Measurements from ENCODE around the gene FBXL14.
A peak's percentile ranks its signal among the peaks of the same experiment; 100 is the strongest.

The FBXL14 gene

DNA sequence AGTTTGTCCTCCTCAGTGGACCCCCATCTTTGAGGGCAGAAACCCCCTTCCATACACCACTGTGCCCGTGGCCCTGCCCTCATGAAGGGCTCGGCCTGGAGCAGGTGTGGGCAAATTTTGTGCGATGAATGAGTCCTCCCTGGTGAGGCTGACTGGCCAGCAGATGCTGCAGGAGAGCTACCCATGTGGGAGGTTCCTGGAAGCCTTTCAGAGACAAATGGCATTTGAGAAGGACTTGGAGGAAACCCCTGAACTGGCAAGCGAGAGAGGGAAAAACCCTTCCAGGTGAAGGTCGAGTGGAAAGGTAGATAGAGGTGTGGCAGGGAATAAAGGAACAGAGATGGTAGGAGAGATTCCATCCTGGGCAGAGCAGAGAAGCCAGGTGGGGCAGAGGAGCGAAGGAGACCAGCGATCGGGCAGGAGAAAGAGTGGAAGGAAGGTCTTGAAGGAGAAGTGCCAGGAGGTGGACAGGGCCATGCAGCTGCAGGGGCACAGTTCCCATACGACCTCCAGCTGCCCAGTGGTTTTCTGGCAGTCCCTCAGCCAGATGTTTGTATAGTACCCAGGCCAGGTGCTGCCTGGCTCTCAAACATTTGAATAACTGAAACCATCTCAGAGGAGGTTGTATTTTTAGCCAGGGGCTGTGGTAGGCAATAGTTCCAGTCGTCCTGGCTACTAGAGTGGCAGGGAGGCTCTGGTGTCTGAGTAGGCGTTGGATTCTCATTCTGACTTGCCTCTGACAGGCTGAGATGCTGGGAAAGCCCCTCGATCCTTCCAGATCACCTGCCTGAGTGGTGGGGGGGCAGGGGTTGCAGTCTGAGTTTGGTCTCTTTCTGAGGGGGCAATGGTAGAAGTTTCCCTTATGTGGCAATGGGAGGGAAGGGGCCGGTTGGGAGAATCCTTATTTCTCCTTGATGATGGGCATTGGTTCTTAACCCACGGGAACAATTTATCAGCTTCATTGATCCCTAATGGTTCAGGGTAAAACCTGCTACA is 40.1 kb downstream of the FBXL14 start:
- TF ChIP-seq, protein P1, sequence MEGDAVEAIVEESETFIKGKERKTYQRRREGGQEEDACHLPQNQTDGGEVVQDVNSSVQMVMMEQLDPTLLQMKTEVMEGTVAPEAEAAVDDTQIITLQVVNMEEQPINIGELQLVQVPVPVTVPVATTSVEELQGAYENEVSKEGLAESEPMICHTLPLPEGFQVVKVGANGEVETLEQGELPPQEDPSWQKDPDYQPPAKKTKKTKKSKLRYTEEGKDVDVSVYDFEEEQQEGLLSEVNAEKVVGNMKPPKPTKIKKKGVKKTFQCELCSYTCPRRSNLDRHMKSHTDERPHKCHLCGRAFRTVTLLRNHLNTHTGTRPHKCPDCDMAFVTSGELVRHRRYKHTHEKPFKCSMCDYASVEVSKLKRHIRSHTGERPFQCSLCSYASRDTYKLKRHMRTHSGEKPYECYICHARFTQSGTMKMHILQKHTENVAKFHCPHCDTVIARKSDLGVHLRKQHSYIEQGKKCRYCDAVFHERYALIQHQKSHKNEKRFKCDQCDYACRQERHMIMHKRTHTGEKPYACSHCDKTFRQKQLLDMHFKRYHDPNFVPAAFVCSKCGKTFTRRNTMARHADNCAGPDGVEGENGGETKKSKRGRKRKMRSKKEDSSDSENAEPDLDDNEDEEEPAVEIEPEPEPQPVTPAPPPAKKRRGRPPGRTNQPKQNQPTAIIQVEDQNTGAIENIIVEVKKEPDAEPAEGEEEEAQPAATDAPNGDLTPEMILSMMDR (IDR thresholded peaks at IDR 0.05; ENCODE audit: low read depth, low read length), result no peak
- DNase-seq (ENCODE audit: extremely low read depth, low read depth), result no peak

DNA sequence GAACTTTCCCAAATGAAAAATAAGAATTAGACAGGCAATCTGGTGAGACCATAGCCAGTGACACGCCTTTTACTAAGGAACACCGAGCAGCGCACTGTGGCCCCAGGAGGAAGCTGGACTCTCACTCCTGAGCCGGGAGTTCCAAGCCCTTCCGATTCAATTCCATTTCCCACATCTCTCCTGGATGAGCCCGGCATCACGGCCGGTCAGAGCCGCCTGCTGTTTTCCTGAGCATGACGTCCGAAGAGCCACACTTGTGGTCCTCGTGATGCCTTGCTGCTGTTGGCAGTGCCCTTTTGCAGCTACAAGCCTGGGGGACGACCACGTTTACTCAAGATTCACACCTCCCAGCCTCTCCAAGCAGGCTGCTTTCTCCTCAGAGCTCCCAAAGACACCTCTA is 40.8 kb downstream of the FBXL14 start:
- TF ChIP-seq, protein P1 (IDR thresholded peaks at IDR 0.05; ENCODE audit: low read depth, low read length), result no peak
- no peak for DNase-seq (ENCODE audit: extremely low read depth, low read depth)

DNA sequence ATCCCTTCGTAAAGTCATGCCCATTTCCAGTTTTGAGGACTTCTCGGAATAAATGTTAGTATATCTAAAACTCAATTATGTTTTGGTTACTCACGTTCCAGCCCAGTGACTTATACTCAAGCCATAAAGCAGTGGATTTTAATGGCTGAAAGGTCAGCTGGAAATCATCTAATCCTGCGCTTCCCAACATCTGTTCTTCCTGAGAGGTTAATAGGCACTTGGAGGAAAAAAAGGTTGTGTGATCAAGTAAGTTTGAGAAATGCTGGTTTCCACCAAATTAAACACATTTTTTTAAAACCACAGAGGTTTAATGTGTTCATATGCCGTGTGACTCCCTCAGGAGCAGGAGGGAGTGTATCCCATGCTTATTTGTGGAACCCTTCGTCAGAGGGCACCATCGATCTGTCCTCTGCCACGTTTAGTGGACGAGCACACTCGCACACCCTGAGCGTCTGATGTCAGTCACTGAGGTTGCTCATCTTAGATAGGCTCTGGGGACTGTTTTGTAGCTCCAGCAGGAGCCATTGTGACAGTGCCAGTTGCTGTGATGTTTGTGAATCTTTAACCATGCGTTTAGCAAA is 41.4 kb downstream of the FBXL14 start:
- peak; percentile 86 for DNase-seq (ENCODE audit: extremely low read depth, low read depth)

DNA sequence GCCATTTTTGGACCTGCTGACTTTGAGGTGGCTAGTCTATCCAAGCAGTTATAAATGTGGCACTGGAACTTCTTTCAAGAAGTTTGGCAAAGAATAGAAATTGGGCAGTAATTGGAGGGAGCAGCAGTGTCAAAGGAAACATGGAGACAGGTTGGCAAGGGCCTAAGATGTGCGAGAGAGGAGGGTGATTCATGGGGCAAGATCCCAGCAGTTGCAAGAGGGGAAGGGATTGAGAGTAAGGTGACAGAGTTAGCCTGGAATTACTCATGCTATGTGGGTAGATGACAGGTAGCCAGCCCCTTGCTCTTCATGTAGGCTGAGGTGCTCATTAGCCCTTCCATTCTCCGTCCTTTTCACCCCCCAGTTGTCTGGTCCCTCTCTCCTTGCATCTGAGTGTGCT is 42.2 kb downstream of the FBXL14 start:
- DNase-seq (ENCODE audit: extremely low read depth, low read depth), result no peak
- TF ChIP-seq, protein P1 (IDR thresholded peaks at IDR 0.05; ENCODE audit: low read depth, low read length), result no peak

More for the DNA sequence above, 41.4 kb downstream of the FBXL14 start:
- TF ChIP-seq, protein P1 (IDR thresholded peaks at IDR 0.05; ENCODE audit: low read depth, low read length), result no peak

DNA sequence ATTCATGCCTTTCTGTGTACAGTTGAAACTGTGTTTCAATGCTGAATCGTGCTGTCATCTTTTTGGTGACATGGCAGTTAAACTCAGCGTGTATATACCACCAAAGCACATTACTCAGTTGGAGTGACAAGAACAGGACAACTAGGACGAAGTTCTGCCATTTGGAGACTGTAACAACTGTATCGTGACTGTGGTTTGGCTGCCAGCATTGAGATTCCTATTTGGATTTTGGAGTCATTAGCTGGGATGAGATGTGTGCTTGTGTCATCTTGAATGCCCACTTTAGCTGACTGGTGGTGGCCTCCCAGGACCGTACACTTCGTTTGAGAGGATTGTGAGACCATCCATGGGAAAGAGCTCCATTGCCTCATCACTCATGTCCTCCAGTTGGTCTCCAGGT is 42.9 kb downstream of the FBXL14 start:
- TF ChIP-seq, protein P1 (IDR thresholded peaks at IDR 0.05; ENCODE audit: low read depth, low read length), result no peak
- no peak for DNase-seq (ENCODE audit: extremely low read depth, low read depth)

DNA sequence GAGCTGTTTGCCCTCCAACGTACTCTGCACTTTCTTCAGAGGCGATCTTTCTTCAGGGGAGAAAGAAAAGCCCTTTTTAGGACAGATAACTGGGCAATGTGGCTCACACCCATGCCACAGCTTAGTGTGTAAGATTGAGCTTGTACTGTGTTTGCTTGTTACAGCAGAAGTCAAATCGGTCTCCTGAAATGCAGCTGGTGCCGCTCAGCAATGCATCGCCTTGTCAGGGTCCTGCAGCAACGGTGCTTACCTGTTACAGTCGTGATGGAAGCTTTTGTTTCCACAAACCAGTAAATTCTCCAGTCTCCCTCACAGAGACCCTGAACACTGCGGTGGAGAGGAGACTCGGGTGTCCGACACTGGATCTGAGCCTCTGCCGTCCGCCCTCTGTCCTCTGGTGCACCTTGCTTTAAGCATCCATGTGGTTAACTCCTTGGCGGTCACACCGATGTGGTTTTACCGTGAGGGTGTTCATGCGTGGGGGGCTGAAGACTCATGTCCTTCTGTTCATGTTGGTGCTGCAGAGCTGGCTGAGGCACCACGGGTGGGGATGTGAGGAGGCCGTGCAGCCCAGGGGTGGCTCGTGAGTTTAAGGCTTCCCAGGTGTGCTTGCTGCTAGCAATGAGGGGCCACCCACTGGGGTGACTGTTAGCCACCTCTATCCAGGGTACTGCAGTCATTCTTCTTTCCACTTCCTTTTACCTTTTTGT is 47.3 kb downstream of the FBXL14 start:
- TF ChIP-seq, protein P1 (IDR thresholded peaks at IDR 0.05; ENCODE audit: low read depth, low read length), result no peak
- DNase-seq (ENCODE audit: extremely low read depth, low read depth), result no peak

All from AG09319 (cell line).